Small intestine (tissue), 7 donors: Measurements from ENCODE around the gene TUBGCP4. TPM values are rescaled to one million over a fixed set of nuclear protein-coding genes. Genes with fewer than 3 reads are reported as not detected.

Experiments
- DNase-seq, 2 donors: peaks; one replicate each; pipeline versions ENCODE4 v3.0.0 to v3.0.0-alpha.2; 2013
- FAIRE-seq: peaks from 2 replicates; lab custom pipeline; 2012; peaks lifted over from hg19 to GRCh38; lab: Jason Lieb, UNC
- H3K27ac ChIP-seq, 3 donors: one replicate each; pipeline ENCODE4 v1.5.1; 2013; ENCODE audit warnings: low read length in 2 of 3, mild to moderate bottlenecking in 2 of 3, control low read depth in 1 of 3, inconsistent platforms in 1 of 3, low read depth in 1 of 3, moderate library complexity in 1 of 3
- H3K27me3 ChIP-seq, 3 donors: one replicate each; pipeline ENCODE4 v1.6.1; 2013; ENCODE audit warnings: low read length in 3 of 3, inconsistent platforms in 1 of 3; ENCODE audit not compliant: control insufficient read depth in 3 of 3, insufficient read depth in 3 of 3
- H3K36me3 ChIP-seq, 3 donors: one replicate each; pipeline ENCODE4 v1.6.1; 2013; ENCODE audit warnings: low read length in 3 of 3, inconsistent platforms in 1 of 3, low read depth in 1 of 3, mild to moderate bottlenecking in 1 of 3, moderate library complexity in 1 of 3; ENCODE audit not compliant: control insufficient read depth in 3 of 3, insufficient read depth in 2 of 3
- H3K4me1 ChIP-seq, 3 donors: one replicate each; pipeline ENCODE4 v1.6.1; 2013; ENCODE audit warnings: low read length in 2 of 3, inconsistent platforms in 1 of 3, low read depth in 1 of 3, mild to moderate bottlenecking in 1 of 3, moderate library complexity in 1 of 3; ENCODE audit not compliant: control insufficient read depth in 3 of 3, insufficient read depth in 2 of 3
- H3K4me3 ChIP-seq, 3 donors: one replicate each; pipeline ENCODE4 v1.5.1; 2013; ENCODE audit warnings: low read length in 3 of 3, control low read depth in 1 of 3, inconsistent platforms in 1 of 3, low read depth in 1 of 3, mild to moderate bottlenecking in 1 of 3, moderate library complexity in 1 of 3
- H3K9me3 ChIP-seq, 2 donors: one replicate each; pipeline ENCODE4 v1.6.1; 2013; ENCODE audit warnings: low read depth in 1 of 2, low read length in 1 of 2; ENCODE audit not compliant: control insufficient read depth in 2 of 2, insufficient read depth in 1 of 2
- WGBS, 3 donors: extraction: QIAGEN DNeasy Blood & Tissue Kit; methylation state at CpG; one replicate each; pipeline ENCODE4 v1.1.7; 2013; 5-methylcytosine and 5-hydroxymethylcytosine counted together
- polyA plus RNA-seq, 4 donors: library from polyadenylated mRNA; stranded (reverse) in 3 of 4; unstranded in 1 of 4; fragments of 200-250 nt in 3 of 4; fragments of 120-200 nt in 1 of 4; gene quantifications; one replicate each; pipeline versions ENCODE4 v1.2.1 to v1.2.3, GENCODE V29; 2013
- donor health status: healthy with polysubstance abuse.
- donor health status: control.
- donor health status: control.
- donor health status: Bipolar disorder and iron deficiency.
- donor health status: healthy.

Gene TUBGCP4
- polyA plus RNA-seq, 4 donors = 3.2 to 16.5 (median 6.1) TPM

GRCh38 chr15:43412096-43412495, 41.2 kb downstream of the TUBGCP4 start:
- no peak overlapping the region for H3K27ac ChIP-seq
- FAIRE-seq (no peak), DNase-seq (no peak)
- no peaks in the 10 kb centered on the region for H3K4me1 ChIP-seq
- WGBS, 3 donors = 95 to 100% (median 100%) methylated on average over 1 of the region's 1 CpG
- H3K36me3 ChIP-seq = peaks cover 6 to 37% (median 13%) of the 10 kb centered on the region in 3 donors
- H3K9me3 ChIP-seq = no peaks in the 10 kb centered on the region
- no peak overlapping the region for H3K4me3 ChIP-seq
- no peaks in the 10 kb centered on the region for H3K27me3 ChIP-seq

DNA sequence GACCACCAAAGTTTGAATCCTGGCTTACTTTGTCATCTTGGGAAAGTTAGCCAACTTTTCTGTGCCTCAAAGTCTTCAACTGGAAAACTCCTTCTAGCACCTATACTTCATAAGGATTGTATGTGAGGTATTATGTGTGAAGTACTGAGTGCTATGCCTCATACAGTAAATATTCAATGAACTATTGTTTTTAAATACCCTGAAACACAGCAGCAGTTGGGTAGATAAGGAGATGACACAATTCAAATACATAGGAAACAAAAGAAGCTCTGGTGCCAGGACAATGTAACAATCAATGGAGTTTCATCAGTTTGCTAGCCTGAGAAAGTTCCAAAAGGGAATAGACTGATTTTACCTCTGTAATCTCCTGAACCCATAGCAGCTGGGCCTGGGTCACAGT, 43.3 kb downstream of the TUBGCP4 start:
- no peak for FAIRE-seq
- Histone ChIP-seq H3K27ac (no peak overlapping the region), H3K4me3 (no peak overlapping the region)

DNA sequence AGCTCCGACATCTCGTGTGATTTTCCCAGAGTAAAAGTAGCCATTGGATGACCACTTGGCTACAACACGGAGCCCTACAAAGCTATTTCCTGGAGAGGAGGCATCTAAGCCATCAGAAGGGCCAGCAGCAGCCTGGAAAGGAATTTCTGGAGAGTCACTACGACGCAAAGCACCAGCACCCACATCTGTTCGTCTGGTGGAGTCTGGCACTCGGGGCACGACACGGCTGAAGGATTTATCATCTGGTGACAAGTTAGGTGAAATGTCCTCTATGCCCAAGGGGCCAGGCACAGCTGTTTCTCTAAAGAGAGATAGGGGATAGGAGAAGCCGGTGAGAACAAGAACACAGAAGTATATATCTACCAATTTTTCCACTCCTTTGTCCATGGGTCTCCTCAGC, 49.5 kb downstream of the TUBGCP4 start:
- DNase-seq (no peak), FAIRE-seq (no peak)
- no peaks in the 10 kb centered on the region for H3K4me1 ChIP-seq
- WGBS, 3 donors = 93 to 94% (median 94%) methylated on average over 10 of the region's 10 CpGs
- H3K27me3 ChIP-seq = no peaks in the 10 kb centered on the region
- H3K4me3 ChIP-seq = no peak overlapping the region
- peaks cover 9 to 47% (median 11%) of the 10 kb centered on the region in 3 donors for H3K36me3 ChIP-seq
- no peak overlapping the region for H3K27ac ChIP-seq
- H3K9me3 ChIP-seq = no peaks in the 10 kb centered on the region

More for the DNA sequence above, 43.3 kb downstream of the TUBGCP4 start:
- Histone ChIP-seq H3K9me3 (no peaks in the 10 kb centered on the region), H3K4me1 (no peaks in the 10 kb centered on the region), H3K27me3 (no peaks in the 10 kb centered on the region), H3K36me3 (peaks cover 2 to 33% (median 7%) of the 10 kb centered on the region in 3 donors)
- DNase-seq = no peak

- no peaks in the 10 kb centered on the region for H3K27me3 ChIP-seq
- H3K36me3 ChIP-seq = peaks cover 9 to 47% (median 11%) of the 10 kb centered on the region in 3 donors
- H3K9me3 ChIP-seq = no peaks in the 10 kb centered on the region
- H3K4me3 ChIP-seq = no peak overlapping the region
- DNase-seq (no peak), FAIRE-seq (no peak)
- no peak overlapping the region for H3K27ac ChIP-seq
- WGBS, 3 donors = 92 to 98% (median 95%) methylated on average over 7 of the region's 7 CpGs
- H3K4me1 ChIP-seq = no peaks in the 10 kb centered on the region
Measured at GRCh38 chr15:43420876-43421275, 50.0 kb downstream of the TUBGCP4 start.

DNA sequence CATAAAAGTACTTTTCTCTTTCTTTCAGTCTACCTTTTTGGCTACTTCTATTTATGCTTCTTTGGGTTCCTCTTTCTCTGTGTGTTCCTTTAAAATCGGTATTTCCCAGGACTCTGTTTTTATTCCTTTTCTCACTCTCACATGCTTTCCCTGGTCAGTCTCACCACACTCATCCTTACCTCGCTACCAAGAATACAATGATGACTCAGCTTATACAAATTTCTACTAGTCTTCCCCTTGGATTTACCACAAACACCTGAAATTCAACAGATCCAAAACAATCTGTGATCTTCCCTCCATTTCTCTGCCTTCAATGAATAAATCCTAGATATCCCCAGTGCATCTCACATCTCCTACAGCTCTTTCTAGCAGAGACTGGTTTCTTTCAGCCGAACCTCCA, 52.9 kb downstream of the TUBGCP4 start:
- Histone ChIP-seq H3K4me3 (no peak overlapping the region), H3K4me1 (no peaks in the 10 kb centered on the region), H3K9me3 (no peaks in the 10 kb centered on the region), H3K27me3 (no peaks in the 10 kb centered on the region), H3K27ac (no peak overlapping the region), H3K36me3 (peaks cover 9 to 47% (median 13%) of the 10 kb centered on the region in 3 donors)
- no peak for FAIRE-seq
- no peak for DNase-seq
- WGBS, 3 donors = 92 to 96% (median 96%) methylated on average over 3 of the region's 3 CpGs

- 43 to 86% (median 81%) methylated on average over 3 of the region's 3 CpGs for WGBS, 3 donors
- Histone ChIP-seq H3K4me1 (no peaks in the 10 kb centered on the region), H3K27ac (no peak overlapping the region), H3K27me3 (no peaks in the 10 kb centered on the region), H3K36me3 (peaks cover 2 to 23% (median 6%) of the 10 kb centered on the region in 3 donors), H3K4me3 (no peak overlapping the region), H3K9me3 (no peaks in the 10 kb centered on the region)
- FAIRE-seq = no peak
- no peak for DNase-seq
Measured at GRCh38 chr15:43429687-43430086, 58.8 kb downstream of the TUBGCP4 start.

DNA sequence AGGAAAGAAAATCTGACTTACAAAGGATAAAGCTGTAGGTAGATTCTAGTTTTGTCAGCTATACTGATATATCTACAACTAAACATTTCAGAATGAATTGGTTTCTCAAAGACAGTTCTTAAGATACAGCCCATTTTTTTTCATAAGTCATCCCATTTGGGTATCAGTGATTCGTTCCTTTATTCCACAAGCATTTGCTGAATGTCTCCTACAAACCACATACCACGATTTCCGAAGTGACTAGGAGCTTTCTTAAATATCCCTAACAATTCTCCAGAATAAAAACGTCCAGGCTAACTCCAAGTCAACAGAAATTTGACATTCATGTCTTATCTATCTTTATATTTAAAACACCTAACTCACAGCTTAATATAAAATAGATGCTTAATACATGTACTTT, 62.3 kb downstream of the TUBGCP4 start:
- FAIRE-seq (no peak), DNase-seq (no peak)
- H3K27ac ChIP-seq = no peak overlapping the region
- 87 to 93% (median 88%) methylated on average over 4 of the region's 4 CpGs for WGBS, 3 donors
- no peaks in the 10 kb centered on the region for H3K4me1 ChIP-seq
- H3K27me3 ChIP-seq = no peaks in the 10 kb centered on the region
- H3K36me3 ChIP-seq = peaks cover 10 to 31% (median 13%) of the 10 kb centered on the region in 3 donors
- no peaks in the 10 kb centered on the region for H3K9me3 ChIP-seq
- no peak overlapping the region for H3K4me3 ChIP-seq

DNA sequence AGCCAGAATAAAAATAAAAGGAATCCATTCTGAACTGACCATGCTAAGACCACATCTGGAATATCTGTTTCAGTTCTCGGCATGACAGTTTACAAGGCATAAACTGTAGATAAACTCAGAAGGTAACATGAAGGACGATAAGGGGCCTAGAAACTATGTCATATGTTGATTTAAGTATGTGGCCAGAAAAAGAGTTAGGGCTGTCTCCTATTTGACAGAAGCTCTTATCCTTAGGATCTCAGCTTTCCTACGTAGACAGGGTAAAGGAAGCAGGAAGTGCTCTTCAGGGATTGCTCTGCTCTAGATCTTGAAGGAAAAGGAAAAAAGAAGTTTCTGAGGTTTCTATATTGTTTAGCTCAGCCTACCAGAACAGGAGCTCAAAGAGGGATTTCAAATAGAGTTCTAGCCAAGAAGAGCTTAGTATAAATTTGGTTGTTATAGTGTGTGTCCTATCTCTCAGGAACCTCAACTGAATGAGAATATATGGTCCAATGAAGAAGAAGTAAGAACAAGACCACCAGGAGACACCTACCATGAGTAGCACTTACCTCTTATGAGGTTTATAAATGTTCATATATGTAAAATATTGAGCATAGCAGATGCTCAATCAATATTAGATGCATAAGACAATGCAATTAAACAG, 62.9 kb downstream of the TUBGCP4 start:
- H3K27me3 ChIP-seq = no peaks in the 10 kb centered on the region
- H3K36me3 ChIP-seq = peaks cover 11 to 32% (median 13%) of the 10 kb centered on the region in 3 donors
- no peak for FAIRE-seq
- no peak overlapping the region for H3K27ac ChIP-seq
- no peaks in the 10 kb centered on the region for H3K4me1 ChIP-seq
- no peak overlapping the region for H3K4me3 ChIP-seq
- H3K9me3 ChIP-seq = no peaks in the 10 kb centered on the region
- WGBS, 3 donors = 91 to 95% (median 92%) methylated on average over 3 of the region's 3 CpGs
- DNase-seq = no peak

GRCh38 chr15:43434446-43434845, 63.5 kb downstream of the TUBGCP4 start:
- H3K27ac ChIP-seq = no peak overlapping the region
- H3K4me1 ChIP-seq = no peaks in the 10 kb centered on the region
- H3K9me3 ChIP-seq = no peaks in the 10 kb centered on the region
- H3K27me3 ChIP-seq = no peaks in the 10 kb centered on the region
- FAIRE-seq (no peak), DNase-seq (no peak)
- peaks cover 11 to 36% (median 13%) of the 10 kb centered on the region in 3 donors for H3K36me3 ChIP-seq
- no peak overlapping the region for H3K4me3 ChIP-seq
